ENCODE results near the gene MREG. TPM values are rescaled to one million over a fixed set of nuclear protein-coding genes. Genes with fewer than 3 reads are reported as not detected.

Gene MREG
- total RNA-seq, 1 experiment from 2014 or later = 16.9 TPM

- CTCF ChIA-PET = no interaction called here
- no peak overlapping the region for H2AFZ ChIP-seq (ENCODE audit: low read depth, low read length, poor library complexity, severe bottlenecking)
- RAD21 ChIA-PET (ENCODE audit: low non-redundant PET in 1 of 2, low total read pairs in 2 of 2, uncharacterized antibody in 2 of 2, unreplicated experiment in 2 of 2) = no interaction called here
- no peaks in the 10 kb centered on the region for H3K79me2 ChIP-seq (ENCODE audit: insufficient read depth, low read length)
- H3K4me3 ChIP-seq (replicated peaks in 1 of 2; ENCODE audit: low read depth in 1 of 2, low read length in 2 of 2) = no peak overlapping the region
- no peaks in the 10 kb centered on the region for H3K9me3 ChIP-seq (ENCODE audit: control insufficient read depth in 1 of 2, insufficient read depth in 1 of 2, low read depth in 1 of 2, low read length in 2 of 2)
- H3K36me3 ChIP-seq (ENCODE audit: control insufficient read depth in 1 of 2, insufficient read depth in 2 of 2, low read length in 2 of 2) = no peaks in the 10 kb centered on the region
- no TSS peak for BruUV-seq (replicated peaks)
- no peaks in the 10 kb centered on the region for H3K27me3 ChIP-seq (ENCODE audit: insufficient read depth, low read length)
- H4K20me1 ChIP-seq (ENCODE audit: insufficient read depth) = no peaks in the 10 kb centered on the region
- no peak overlapping the region for H3K4me2 ChIP-seq (ENCODE audit: low read length)
- DNase-seq (ENCODE audit: low read depth, low spot score) = no peak
- TF ChIP-seq SP1 (IDR thresholded peaks at IDR 0.05; ENCODE audit: low read depth) = no peak
- TF ChIP-seq JUND (IDR thresholded peaks at IDR 0.05) = no peak
- no peak for TF ChIP-seq SIN3A (IDR thresholded peaks at IDR 0.05; ENCODE audit: low read depth)
- no peak for TF ChIP-seq RAD21 (IDR thresholded peaks at IDR 0.05; ENCODE audit: low read depth)
- no peak for TF ChIP-seq ZBTB33 (IDR thresholded peaks at IDR 0.05; ENCODE audit: extremely low read depth, insufficient replicate concordance, low read length)
- no peak for TF ChIP-seq CEBPB (IDR thresholded peaks at IDR 0.05; ENCODE audit: low read depth)
- TF ChIP-seq MAX (IDR thresholded peaks at IDR 0.05) = no peak
- TF ChIP-seq EZH2phosphoT487 (IDR thresholded peaks at IDR 0.05; ENCODE audit: borderline replicate concordance) = no peak
- TF ChIP-seq SRF (IDR thresholded peaks at IDR 0.05; ENCODE audit: low read depth) = no peak
- TF ChIP-seq YY1 (IDR thresholded peaks at IDR 0.05; ENCODE audit: extremely low read depth, insufficient replicate concordance, low read depth, low read length) = no peak
- TF ChIP-seq EZH2 (IDR thresholded peaks at IDR 0.05) = no peak
- TF ChIP-seq ZNF274 (IDR thresholded peaks at IDR 0.05; ENCODE audit: low read depth, low read length) = no peak
- TF ChIP-seq CTCF (IDR thresholded peaks at IDR 0.05 in 2 of 3, conservative IDR thresholded peaks at IDR 0.05 in 1 of 3; ENCODE audit: borderline replicate concordance in 1 of 3, insufficient read depth in 1 of 3, low read depth in 2 of 3, low read length in 2 of 3) = no peak
- H3K9ac ChIP-seq (ENCODE audit: low read length) = no peak overlapping the region
- no peaks in the 10 kb centered on the region for H3K9me2 ChIP-seq (ENCODE audit: insufficient read depth)
- no peak for ATAC-seq
- no peak overlapping the region for H3K27ac ChIP-seq (ENCODE audit: low read depth, low read length)
- intact Hi-C loops (cut with micrococcal nuclease) = no loop called here
- no peaks in the 10 kb centered on the region for H3K4me1 ChIP-seq (ENCODE audit: control insufficient read depth in 1 of 2, insufficient read depth in 2 of 2, low read length in 2 of 2)
- POLR2A ChIA-PET = no interaction called here
Measured at GRCh38 chr2:216051350-216051749, 38.0 kb upstream of the MREG start.

Data from HCT116 (cell line).